ENCODE results near the gene NSG2. TPM values are rescaled to one million over a fixed set of nuclear protein-coding genes. Genes with fewer than 3 reads are reported as not detected.
"Not testable (repeated sequence)": the region's sequence is repeated elsewhere in the genome, so short reads cannot be mapped to it uniquely, and the experiment has no call there.

The NSG2 gene
- total RNA-seq, 1 experiment from 2014 or later: not detected

DNA sequence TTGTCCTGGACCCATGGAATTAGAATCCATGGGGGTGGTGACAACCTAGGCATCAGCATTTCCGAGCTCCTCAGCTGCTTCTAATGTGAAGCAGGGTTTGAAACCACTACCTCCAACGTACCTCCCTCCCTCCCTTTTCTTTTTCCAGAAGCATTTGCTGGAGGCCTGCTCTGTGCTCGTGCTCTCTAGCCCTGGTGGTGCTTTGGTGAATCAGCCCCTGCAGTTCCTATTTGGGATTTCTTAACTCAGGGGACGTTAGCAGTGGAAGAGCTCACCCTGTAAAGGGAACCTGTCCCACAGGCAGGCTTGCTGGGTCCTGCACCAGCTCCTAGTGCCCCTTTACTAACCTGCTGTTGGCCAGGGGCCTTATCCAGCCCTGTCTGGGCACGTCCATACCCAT, 55.0 kb downstream of the NSG2 start:
- no peaks in the 10 kb centered on the region for H3K4me1 Mint-ChIP-seq (ENCODE audit: insufficient read depth, unreplicated experiment)
- CTCF ChIA-PET: interaction anchor here (0.6 to 0.9 kb wide), 6 partner anchors 19 to 1577 kb away, joined by 3 to 6 read pairs (median 4); partner anchors contain the start of gene NSG2
- no TSS peak for BruUV-seq (replicated peaks)

DNA sequence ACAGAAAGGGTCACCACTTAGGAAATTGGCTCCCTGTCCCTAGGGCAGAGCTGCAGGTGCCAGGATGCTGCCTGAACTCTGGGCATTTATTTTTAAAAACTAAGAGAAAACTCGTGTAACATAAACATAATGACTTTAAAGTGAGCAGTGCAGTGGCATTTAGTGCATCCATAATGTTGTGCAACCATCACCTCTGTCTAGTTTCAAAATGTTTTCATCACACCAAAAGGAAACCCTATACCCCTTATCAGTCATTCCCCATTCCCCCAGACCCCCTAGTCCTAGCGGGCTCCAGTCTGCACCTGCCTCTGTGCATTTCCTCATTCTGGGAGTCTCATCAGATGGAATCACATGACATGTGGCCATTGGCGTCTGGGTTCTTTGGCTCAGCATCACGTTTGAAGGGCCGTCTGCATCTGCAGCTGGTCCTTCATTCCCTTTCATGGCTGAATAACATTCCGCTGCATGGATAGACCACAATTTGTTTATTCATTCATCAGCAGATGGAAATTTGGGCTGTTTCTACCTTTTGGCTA, 55.8 kb downstream of the NSG2 start:
- no TSS peak for BruUV-seq (replicated peaks)
- ChIA-PET POLR2A (interaction anchor here (1.0 kb wide), 1 partner anchor 9 kb away, joined by 3 read pairs; no protein-coding TSS in a partner anchor), CTCF (interaction anchor here (0.5 to 0.8 kb wide), 5 partner anchors 14 to 111 kb away, joined by 3 to 6 read pairs (median 3); partner anchors contain the start of gene NSG2)
- Mint-ChIP-seq H3K4me1 (ENCODE audit: insufficient read depth, unreplicated experiment) (no peaks in the 10 kb centered on the region), H3K4me3 (ENCODE audit: unreplicated experiment) (no peak overlapping the region), H3K9me3 (ENCODE audit: unreplicated experiment) (no peaks in the 10 kb centered on the region), H3K27me3 (ENCODE audit: insufficient read depth, unreplicated experiment) (no peaks in the 10 kb centered on the region), H3K36me3 (ENCODE audit: insufficient read depth, unreplicated experiment) (no peaks in the 10 kb centered on the region), H3K27ac (ENCODE audit: low read depth, unreplicated experiment) (no peak overlapping the region)
- DNase-seq (ENCODE audit: unreplicated experiment): no peak
- TF ChIP-seq, protein P1, sequence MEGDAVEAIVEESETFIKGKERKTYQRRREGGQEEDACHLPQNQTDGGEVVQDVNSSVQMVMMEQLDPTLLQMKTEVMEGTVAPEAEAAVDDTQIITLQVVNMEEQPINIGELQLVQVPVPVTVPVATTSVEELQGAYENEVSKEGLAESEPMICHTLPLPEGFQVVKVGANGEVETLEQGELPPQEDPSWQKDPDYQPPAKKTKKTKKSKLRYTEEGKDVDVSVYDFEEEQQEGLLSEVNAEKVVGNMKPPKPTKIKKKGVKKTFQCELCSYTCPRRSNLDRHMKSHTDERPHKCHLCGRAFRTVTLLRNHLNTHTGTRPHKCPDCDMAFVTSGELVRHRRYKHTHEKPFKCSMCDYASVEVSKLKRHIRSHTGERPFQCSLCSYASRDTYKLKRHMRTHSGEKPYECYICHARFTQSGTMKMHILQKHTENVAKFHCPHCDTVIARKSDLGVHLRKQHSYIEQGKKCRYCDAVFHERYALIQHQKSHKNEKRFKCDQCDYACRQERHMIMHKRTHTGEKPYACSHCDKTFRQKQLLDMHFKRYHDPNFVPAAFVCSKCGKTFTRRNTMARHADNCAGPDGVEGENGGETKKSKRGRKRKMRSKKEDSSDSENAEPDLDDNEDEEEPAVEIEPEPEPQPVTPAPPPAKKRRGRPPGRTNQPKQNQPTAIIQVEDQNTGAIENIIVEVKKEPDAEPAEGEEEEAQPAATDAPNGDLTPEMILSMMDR (IDR thresholded peaks at IDR 0.05; ENCODE audit: unreplicated experiment): no peak
- intact Hi-C loops (cut with micrococcal nuclease): no loop called here

More for the DNA sequence above, 55.0 kb downstream of the NSG2 start:
- Mint-ChIP-seq H3K36me3 (ENCODE audit: insufficient read depth, unreplicated experiment) (no peaks in the 10 kb centered on the region), H3K9me3 (ENCODE audit: unreplicated experiment) (no peaks in the 10 kb centered on the region), H3K27me3 (ENCODE audit: insufficient read depth, unreplicated experiment) (no peaks in the 10 kb centered on the region), H3K27ac (ENCODE audit: low read depth, unreplicated experiment) (no peak overlapping the region), H3K4me3 (ENCODE audit: unreplicated experiment) (no peak overlapping the region)
- intact Hi-C loops (cut with micrococcal nuclease): no loop called here
- TF ChIP-seq, protein P1 (IDR thresholded peaks at IDR 0.05; ENCODE audit: unreplicated experiment): no peak
- POLR2A ChIA-PET: interaction anchor here (0.6 to 1.0 kb wide), 2 partner anchors 10 to 27 kb away, joined by 3 to 4 read pairs; no protein-coding TSS in a partner anchor
- no peak for DNase-seq (ENCODE audit: unreplicated experiment)

- H3K36me3 Mint-ChIP-seq (ENCODE audit: insufficient read depth, unreplicated experiment); DNase-seq (ENCODE audit: unreplicated experiment); H3K27ac Mint-ChIP-seq (ENCODE audit: low read depth, unreplicated experiment); H3K27me3 Mint-ChIP-seq (ENCODE audit: insufficient read depth, unreplicated experiment); H3K9me3 Mint-ChIP-seq (ENCODE audit: unreplicated experiment); CTCF ChIA-PET; intact Hi-C loops (cut with micrococcal nuclease); H3K4me1 Mint-ChIP-seq (ENCODE audit: insufficient read depth, unreplicated experiment); BruUV-seq (replicated peaks); H3K4me3 Mint-ChIP-seq (ENCODE audit: unreplicated experiment): not testable (repeated sequence)
- POLR2A ChIA-PET: interaction anchor here (1.4 kb wide), 1 partner anchor 10 kb away, joined by 3 read pairs; no protein-coding TSS in a partner anchor
These were observed 57.1 kb downstream of the NSG2 start for GRCh38 chr5:174102574-174102973.

DNA sequence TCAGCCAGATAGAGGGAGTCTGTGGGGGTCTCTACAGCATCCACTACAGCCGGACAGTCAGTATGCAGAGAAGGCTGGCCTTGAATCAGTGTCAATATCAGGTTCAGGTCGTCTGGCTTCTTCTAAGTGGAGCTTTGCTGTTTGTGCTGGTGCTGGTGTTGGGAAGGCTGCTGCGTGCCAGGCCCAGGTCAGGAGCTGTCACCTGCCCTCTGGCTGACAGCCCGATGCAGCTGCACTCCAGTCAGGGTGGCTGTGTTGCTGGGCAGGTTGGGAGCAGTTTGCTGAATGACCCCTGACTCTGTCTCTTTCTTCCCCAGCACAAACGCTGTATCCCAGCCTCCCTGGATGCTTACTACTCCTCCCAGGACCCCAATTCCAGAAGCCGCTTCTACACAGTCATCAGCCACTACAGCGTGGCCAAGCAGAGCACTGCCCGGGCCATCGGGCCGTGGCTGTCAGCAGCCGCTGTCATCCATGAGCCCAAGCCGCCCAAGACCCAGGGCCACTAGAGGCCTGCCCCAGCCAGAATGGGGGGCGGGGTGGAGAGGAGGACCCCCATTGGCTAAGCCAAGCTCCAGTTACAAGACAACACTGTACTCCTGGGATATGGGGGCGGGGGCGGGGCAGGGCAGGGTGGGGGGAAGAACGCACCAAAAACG, 61.6 kb downstream of the NSG2 start:
- no TSS peak for BruUV-seq (replicated peaks)
- H3K36me3 Mint-ChIP-seq (ENCODE audit: insufficient read depth, unreplicated experiment): no peaks in the 10 kb centered on the region
- POLR2A ChIA-PET: no interaction called here
- CTCF ChIA-PET: interaction anchor here (1.4 kb wide), 1 partner anchor 205 kb away, joined by 5 read pairs; no protein-coding TSS in a partner anchor
- TF ChIP-seq, protein P1 (IDR thresholded peaks at IDR 0.05; ENCODE audit: unreplicated experiment): no peak
- intact Hi-C loops (cut with micrococcal nuclease): no loop called here
- H3K4me1 Mint-ChIP-seq (ENCODE audit: insufficient read depth, unreplicated experiment): peaks cover 5% of the 10 kb centered on the region
- no peak for DNase-seq (ENCODE audit: unreplicated experiment)
- no peak overlapping the region for H3K4me3 Mint-ChIP-seq (ENCODE audit: unreplicated experiment)
- no peak overlapping the region for H3K27ac Mint-ChIP-seq (ENCODE audit: low read depth, unreplicated experiment)
- no peaks in the 10 kb centered on the region for H3K27me3 Mint-ChIP-seq (ENCODE audit: insufficient read depth, unreplicated experiment)
- H3K9me3 Mint-ChIP-seq (ENCODE audit: unreplicated experiment): no peaks in the 10 kb centered on the region
